CD14-positive monocyte (primary cell): ENCODE measurements around the gene ARL16. TPM values are rescaled to one million over a fixed set of nuclear protein-coding genes. Genes with fewer than 3 reads are reported as not detected.
A peak's percentile ranks its signal among the peaks of the same experiment; 100 is the strongest.

Source experiments
- DNase-seq, 3 donors: peaks; one replicate each; pipeline ENCODE4 v3.0.0-alpha.2; 2011 to 2022
- H2AFZ ChIP-seq: 2 replicates; pipeline ENCODE4 v1.6.0; 2012; ENCODE audit warnings: mild to moderate bottlenecking, low read depth, low read length, inconsistent platforms; ENCODE audit not compliant: insufficient read depth, poor library complexity, severe bottlenecking
- H3K27ac ChIP-seq, 2 donors: 1 replicate in 1 of 2; 2 replicates in 1 of 2; pipeline ENCODE4 v1.5.1; 2012 to 2013; ENCODE audit warnings: low read length in 2 of 2, control low read depth in 1 of 2, inconsistent platforms in 1 of 2, low read depth in 1 of 2, mild to moderate bottlenecking in 1 of 2
- H3K27me3 ChIP-seq, 2 donors: one replicate each; pipeline versions ENCODE4 v1.6.0 to v1.6.1; 2011 to 2013; ENCODE audit warnings: low read length in 2 of 2; ENCODE audit not compliant: control insufficient read depth in 2 of 2, insufficient read depth in 2 of 2
- H3K36me3 ChIP-seq, 2 donors: replicated peaks in 1 of 2; 1 replicate in 1 of 2; 2 replicates in 1 of 2; pipeline versions ENCODE4 v1.5.1 to v1.6.1; 2012 to 2013; ENCODE audit warnings: low read length in 2 of 2, control low read depth in 1 of 2, inconsistent platforms in 1 of 2, mild to moderate bottlenecking in 1 of 2; ENCODE audit not compliant: insufficient read depth in 2 of 2, control insufficient read depth in 1 of 2
- H3K4me1 ChIP-seq, 2 donors: 1 replicate in 1 of 2; 2 replicates in 1 of 2; pipeline versions ENCODE4 v1.5.1 to v1.6.1; 2012 to 2013; ENCODE audit warnings: low read length in 2 of 2, control low read depth in 1 of 2, inconsistent platforms in 1 of 2, mild to moderate bottlenecking in 1 of 2, moderate library complexity in 1 of 2; ENCODE audit not compliant: insufficient read depth in 2 of 2, control insufficient read depth in 1 of 2
- H3K4me2 ChIP-seq: replicated peaks from 2 replicates; pipeline ENCODE3; 2012; ENCODE audit warnings: low read length, moderate library complexity, mild to moderate bottlenecking; ENCODE audit not compliant: poor library complexity, severe bottlenecking; ENCODE audit errors: extremely low read depth
- H3K4me3 ChIP-seq, 3 experiments: fragments of 200-600 bp in 1 of 3; sonication (generic) in 1 of 3; replicated peaks in 1 of 3; 1 replicate in 2 of 3; 2 replicates in 1 of 3; pipeline ENCODE4 v1.5.1; 2011 to 2013; ENCODE audit warnings: low read length in 3 of 3, mild to moderate bottlenecking in 3 of 3, control low read depth in 2 of 3, low read depth in 2 of 3, inconsistent platforms in 1 of 3, moderate library complexity in 1 of 3
- H3K79me2 ChIP-seq: 2 replicates; pipeline ENCODE4 v1.6.0; 2012; ENCODE audit warnings: mild to moderate bottlenecking, control low read depth, inconsistent platforms, low read length, moderate library complexity; ENCODE audit not compliant: insufficient read depth
- H3K9ac ChIP-seq: 2 replicates; pipeline ENCODE4 v1.6.0; 2017; ENCODE audit warnings: low read length, mild to moderate bottlenecking; ENCODE audit not compliant: insufficient read depth, poor library complexity, severe bottlenecking
- H3K9me3 ChIP-seq, 2 donors: replicated peaks in 1 of 2; 1 replicate in 1 of 2; 2 replicates in 1 of 2; pipeline versions ENCODE4 v1.5.1 to v1.6.1; 2012 to 2013; ENCODE audit warnings: low read length in 2 of 2, control low read depth in 1 of 2; ENCODE audit not compliant: control insufficient read depth in 1 of 2, insufficient read depth in 1 of 2
- H4K20me1 ChIP-seq: 2 replicates; pipeline ENCODE4 v1.6.0; 2012; ENCODE audit warnings: mild to moderate bottlenecking, low read length, control low read depth, moderate library complexity; ENCODE audit not compliant: insufficient read depth
- H3K27ac Mint-ChIP-seq, 7 donors: one replicate each; pipeline ENCODE4 v1.8.0; 2020; ENCODE audit warnings: mild to moderate bottlenecking in 7 of 7, mixed read lengths in 7 of 7, moderate library complexity in 6 of 7, inconsistent platforms in 2 of 7
- H3K27me3 Mint-ChIP-seq, 3 donors: one replicate each; pipeline ENCODE4 v1.8.0; 2021 to 2022; ENCODE audit warnings: low read depth in 3 of 3, mild to moderate bottlenecking in 3 of 3, mixed read lengths in 3 of 3, moderate library complexity in 3 of 3, inconsistent platforms in 1 of 3
- H3K36me3 Mint-ChIP-seq, 2 donors: one replicate each; pipeline ENCODE4 v1.8.0; 2020; ENCODE audit warnings: mixed read lengths in 2 of 2, inconsistent platforms in 1 of 2, mild to moderate bottlenecking in 1 of 2
- H3K4me1 Mint-ChIP-seq: one replicate; pipeline ENCODE4 v1.8.0; 2020; ENCODE audit warnings: mild to moderate bottlenecking, mixed read lengths
- H3K4me3 Mint-ChIP-seq, 2 donors: one replicate each; pipeline ENCODE4 v1.8.0; 2020; ENCODE audit warnings: mild to moderate bottlenecking in 2 of 2, mixed read lengths in 2 of 2, moderate library complexity in 1 of 2
- H3K9me3 Mint-ChIP-seq, 7 donors: one replicate each; pipeline ENCODE4 v1.8.0; 2020 to 2022; ENCODE audit warnings: mixed read lengths in 7 of 7, mild to moderate bottlenecking in 6 of 7, moderate library complexity in 6 of 7, inconsistent platforms in 2 of 7
- CTCF ChIP-seq: fragments of 200-600 bp; IDR thresholded peaks from one replicate; pipeline ENCODE4 v1.8.0; 2022; ENCODE audit warnings: antibody characterized with exemption, mild to moderate bottlenecking
- WGBS: methylation state at CpG from one replicate; pipeline ENCODE4 v1.1.5; 2013; ENCODE audit warnings: missing lambda C conversion rate; ENCODE audit not compliant: insufficient coverage; 5-methylcytosine and 5-hydroxymethylcytosine counted together
- intact Hi-C, 2 donors: fragments of 100-400 bp; cut with micrococcal nuclease; formaldehyde crosslinking; loops; one replicate each; pipeline versions ENCODE4 v1.15.0 to v1.15.1; 2023
- polyA plus RNA-seq, 3 donors: library from polyadenylated mRNA; depleted of rRNA in 1 of 3; unstranded in 2 of 3; stranded (reverse) in 1 of 3; fragments of 300-500 nt in 2 of 3; fragments of >200 nt in 1 of 3; fragmentation: Illumina TruSeq in 2 of 3; gene quantifications; 1 replicate in 2 of 3; 2 replicates in 1 of 3; pipeline ENCODE4 v1.2.3, GENCODE V29; 2012 to 2021

ARL16 gene
- polyA plus RNA-seq, 3 donors, result 17.6 to 43.0 (median 28.7) TPM

GRCh38 chr17:81712468-81713003 is 28.9 kb upstream of the ARL16 start:
- Mint-ChIP-seq H3K36me3 (peaks cover under 1 to 10% of the 10 kb centered on the region in 2 donors), H3K27me3 (peaks cover 0 to 21% (median 13%) of the 10 kb centered on the region in 3 donors), H3K4me3 (peak overlapping the region; percentile 75 to 90), H3K27ac (peak overlapping the region in 5 of 7 donors; percentile 38 to 81 (median 76)), H3K4me1 (peaks cover 29% of the 10 kb centered on the region), H3K9me3 (no peaks in the 10 kb centered on the region)
- no peak overlapping the region for H3K27ac ChIP-seq
- peaks cover under 1 to 3% of the 10 kb centered on the region in 2 donors for H3K36me3 ChIP-seq
- DNase-seq, result no peak
- 5% methylated on average over 35 of the region's 41 CpGs for WGBS
- TF ChIP-seq CTCF, result no peak
- H3K9me3 ChIP-seq, result no peaks in the 10 kb centered on the region
- H3K79me2 ChIP-seq, result peaks cover 4% of the 10 kb centered on the region
- peak overlapping the region; percentile 84 for H3K4me2 ChIP-seq
- H2AFZ ChIP-seq, result peak overlapping the region; percentile 76
- peaks cover 0 to 8% of the 10 kb centered on the region in 2 donors for H3K27me3 ChIP-seq
- intact Hi-C loops, result loop anchor here in 1 of 2 donors (5.0 kb wide), 2 partner anchors 45 to 325 kb away; partner anchors contain the start of genes CCDC137, DCXR and OXLD1
- H4K20me1 ChIP-seq, result no peaks in the 10 kb centered on the region
- H3K4me3 ChIP-seq, result peak overlapping the region; percentile 21 to 78 (median 46)
- peak overlapping the region; percentile 60 for H3K9ac ChIP-seq
- peaks cover 26 to 42% of the 10 kb centered on the region in 2 donors for H3K4me1 ChIP-seq

- Histone ChIP-seq H3K9me3 (no peaks in the 10 kb centered on the region), H2AFZ (peak within 1 kb of the TSS; percentile 76), H3K79me2 (peaks cover 4% of the 10 kb centered on the region), H3K4me1 (peaks cover 26 to 42% of the 10 kb centered on the region in 2 donors), H3K4me2 (peak within 1 kb of the TSS; percentile 84), H3K9ac (peak within 1 kb of the TSS; percentile 60), H3K27me3 (peaks cover 0 to 8% of the 10 kb centered on the region in 2 donors), H3K27ac (no peak within 1 kb of the TSS), H3K36me3 (peaks cover 5 to 9% of the 10 kb centered on the region in 2 donors), H3K4me3 (peak within 1 kb of the TSS; percentile 23 to 78 (median 46)), H4K20me1 (no peaks in the 10 kb centered on the region)
- DNase-seq, result peak; percentile 59 to 74 (median 72)
- peak within 1 kb of the TSS; percentile 80 to 90 for H3K4me3 Mint-ChIP-seq
- peaks cover 29% of the 10 kb centered on the region for H3K4me1 Mint-ChIP-seq
- TF ChIP-seq CTCF, result no peak
- peak within 1 kb of the TSS in 5 of 7 donors; percentile 38 to 81 (median 76) for H3K27ac Mint-ChIP-seq
- intact Hi-C loops, result loop anchor here in 1 of 2 donors (5.0 kb wide), 2 partner anchors 45 to 325 kb away; partner anchors contain the start of genes CCDC137, DCXR and OXLD1
- H3K9me3 Mint-ChIP-seq, result no peaks in the 10 kb centered on the region
- H3K36me3 Mint-ChIP-seq, result peaks cover 4 to 14% of the 10 kb centered on the region in 2 donors
- H3K27me3 Mint-ChIP-seq, result peaks cover 0 to 21% (median 13%) of the 10 kb centered on the region in 3 donors
- WGBS, result under 1% methylated on average over 89 of the region's 89 CpGs
These were observed 28.3 kb upstream of the ARL16 start, which contains the start of gene SLC25A10 for GRCh38 chr17:81711814-81712467. Gene SLC25A10, plus strand, starts transcription at chr17:81712284. Its CDS starts 143 bp downstream, at chr17:81712427.
